ENCODE data around the gene ZFYVE27. TPM values are rescaled to one million over a fixed set of nuclear protein-coding genes. Genes with fewer than 3 reads are reported as not detected.

ZFYVE27 gene
- total and polyA plus RNA-seq, 2 donors (not counting 3 experiments of a cell fraction or from before 2014, with no cell fraction given), result 16.3 to 24.2 TPM

GRCh38 chr10:97707134-97707861 is 29.6 kb upstream of the ZFYVE27 start:
- POLR2A ChIA-PET, result no interaction called here
- TF ChIP-seq POLR2AphosphoS5 (IDR thresholded peaks at IDR 0.05; ENCODE audit: insufficient read depth, low read depth, low read length), result no peak
- no peak for TF ChIP-seq GATA2 (IDR thresholded peaks at IDR 0.05; ENCODE audit: insufficient read depth, insufficient read length, low read depth, low read length)
- no peak for TF ChIP-seq EZH2 (IDR thresholded peaks at IDR 0.05; ENCODE audit: borderline replicate concordance, low read depth, low read length, severe bottlenecking)
- TF ChIP-seq MYC (IDR thresholded peaks at IDR 0.05; ENCODE audit: low read depth, low read length), result no peak
- TF ChIP-seq POLR2A (IDR thresholded peaks at IDR 0.05; ENCODE audit: low read depth, low read length), result no peak
- TF ChIP-seq MAX (IDR thresholded peaks at IDR 0.05; ENCODE audit: insufficient read depth, insufficient read length), result no peak
- TF ChIP-seq CTCF (IDR thresholded peaks at IDR 0.05; ENCODE audit: extremely low read depth in 1 of 2, insufficient read depth in 1 of 2, low read depth in 1 of 2, low read length in 2 of 2), result no peak
- TF ChIP-seq FOS (IDR thresholded peaks at IDR 0.05; ENCODE audit: borderline replicate concordance, insufficient read depth, low read length), result no peak
- TF ChIP-seq JUN (IDR thresholded peaks at IDR 0.05; ENCODE audit: borderline replicate concordance, insufficient read depth, insufficient read length, low read depth), result no peak
- BruUV-seq (replicated peaks), result no TSS peak
- FAIRE-seq (no peak), DNase-seq (ENCODE audit: low read depth, low spot score) (no peak)
- Histone ChIP-seq H3K27ac (ENCODE audit: insufficient read depth, low read depth, low read length) (no peak overlapping the region), H3K4me1 (ENCODE audit: control insufficient read depth, extremely low read depth, insufficient read depth, low read length) (no peaks in the 10 kb centered on the region), H3K9me3 (replicated peaks; ENCODE audit: control insufficient read depth, insufficient read depth, low read length) (no peaks in the 10 kb centered on the region), H3K4me2 (ENCODE audit: insufficient read depth, low read length) (no peak overlapping the region), H3K9me1 (replicated peaks; ENCODE audit: control insufficient read depth, extremely low read depth, insufficient read depth, low read length) (no peaks in the 10 kb centered on the region), H4K20me1 (replicated peaks; ENCODE audit: control insufficient read depth, extremely low read depth, insufficient read depth, low read length) (no peaks in the 10 kb centered on the region), H3K4me3 (replicated peaks in 1 of 3; ENCODE audit: insufficient read depth in 1 of 3, low read depth in 1 of 3, low read length in 3 of 3) (no peak overlapping the region), H3K79me2 (ENCODE audit: control insufficient read depth, insufficient read depth, low read length) (no peaks in the 10 kb centered on the region), H3K36me3 (ENCODE audit: control insufficient read depth in 2 of 2, extremely low read depth in 1 of 2, insufficient read depth in 2 of 2, low read length in 2 of 2) (no peaks in the 10 kb centered on the region), H2AFZ (ENCODE audit: low read depth, low read length) (no peak overlapping the region), H3K9ac (replicated peaks; ENCODE audit: extremely low read depth, insufficient read depth, low read length) (no peak overlapping the region), H3K27me3 (ENCODE audit: control insufficient read depth in 2 of 2, insufficient read depth in 2 of 2, low read length in 2 of 2) (no peaks in the 10 kb centered on the region)
- dilution Hi-C loops (cut with MboI; ENCODE audit: extremely low pct_ligation_motif_present, low sequenced_read_pairs) (no loop called here), intact Hi-C loops (cut with micrococcal nuclease) (no loop called here)
- CTCF ChIA-PET, result interaction anchor here (2.6 to 18.5 kb wide), 3 partner anchors 19 to 30 kb away, joined by 24 to 863 read pairs (median 69); partner anchors contain the start of gene ZFYVE27
